ENCODE measurements around the gene MAP2K3. TPM values are rescaled to one million over a fixed set of nuclear protein-coding genes. Genes with fewer than 3 reads are reported as not detected.

MAP2K3 gene
- total and polyA plus RNA-seq, 2 of the 8 experiments (the other 6 are each of a cell fraction or from before 2014, with no cell fraction given): 16.9 to 33.5 TPM

GRCh38 chr17:21295036-21295952, 10.8 kb downstream of the MAP2K3 start:
- Histone ChIP-seq H2BK20ac (ENCODE audit: low read length) (no peak overlapping the region), H2BK120ac (replicated peaks; ENCODE audit: low read depth, low read length) (no peak overlapping the region), H3K4me3 (ENCODE audit: extremely low read depth in 1 of 4, insufficient read depth in 2 of 4, low read depth in 3 of 4, low read length in 4 of 4) (no peak overlapping the region), H3K4ac (replicated peaks; ENCODE audit: insufficient read length, low read depth, low read length) (no peak overlapping the region), H2BK5ac (ENCODE audit: low read depth, low read length) (peak overlapping the region; percentile 3; the same call in 1 of the 2 replicates), H3K18ac (ENCODE audit: extremely low read depth, low read length) (no peak overlapping the region), H3K4me2 (ENCODE audit: insufficient read depth in 1 of 2, low read depth in 2 of 2, low read length in 2 of 2) (no peak overlapping the region), H2AFZ (ENCODE audit: low read length) (no peak overlapping the region), H3K36me3 (ENCODE audit: control insufficient read depth in 2 of 4, insufficient read depth in 4 of 4, low read length in 3 of 4) (no peaks in the 10 kb centered on the region; a peak in 1 of 8 replicates), H3K9ac (replicated peaks in 1 of 4; ENCODE audit: extremely low read depth in 1 of 4, low read depth in 3 of 4, low read length in 3 of 4) (no peak overlapping the region), H4K20me1 (replicated peaks in 1 of 2; ENCODE audit: control insufficient read depth in 1 of 2, insufficient read depth in 2 of 2, low read length in 2 of 2) (peaks cover 0 to 2% of the 10 kb centered on the region in 2 experiments), H2AK5ac (ENCODE audit: low read depth, low read length) (no peak overlapping the region), H3K79me1 (ENCODE audit: low read depth, low read length) (peaks cover 9% of the 10 kb centered on the region), H3K79me2 (ENCODE audit: control insufficient read depth in 1 of 2, insufficient read depth in 2 of 2, low read length in 2 of 2) (0 out of 4 replicates have a peak, but pooled peaks cover 0 to 3% of the 10 kb centered on the region in 2 experiments), H4K5ac (ENCODE audit: insufficient read length, low read depth, low read length) (no peak overlapping the region), H2BK12ac (ENCODE audit: low read depth, low read length) (no peak overlapping the region), H3K27ac (ENCODE audit: low read depth, low read length) (no peak overlapping the region), H3K9me3 (ENCODE audit: insufficient read depth in 2 of 2, low read depth in 1 of 2, low read length in 1 of 2) (peaks cover 34 to 79% of the 10 kb centered on the region in 2 experiments; a peak in 3 of 4 replicates), H3K23me2 (ENCODE audit: low read depth, low read length) (no peaks in the 10 kb centered on the region), H3K27me3 (replicated peaks in 1 of 4; ENCODE audit: control insufficient read depth in 3 of 4, extremely low read depth in 1 of 4, insufficient read depth in 3 of 4, low read length in 3 of 4) (no peaks in the 10 kb centered on the region), H4K91ac (replicated peaks; ENCODE audit: insufficient read length, low read length) (no peak overlapping the region), H3K56ac (replicated peaks; ENCODE audit: insufficient read length, low read depth, low read length) (no peak overlapping the region), H3K14ac (ENCODE audit: insufficient read length) (no peak overlapping the region), H2BK15ac (ENCODE audit: low read length) (no peak overlapping the region; the same call in 1 of the 2 replicates), H3K4me1 (replicated peaks in 1 of 4; ENCODE audit: control insufficient read depth in 3 of 4, insufficient read depth in 4 of 4, low read length in 3 of 4) (no peaks in the 10 kb centered on the region), H4K8ac (ENCODE audit: extremely low read depth, insufficient read depth, low read length) (no peak overlapping the region; the same call in 1 of the 2 replicates), H3K23ac (ENCODE audit: insufficient read length) (no peak overlapping the region)
- POLR2A ChIA-PET (ENCODE audit: partially characterized antibody): interaction anchor here (0.6 to 1.5 kb wide), 2 partner anchors 11 to 15 kb away, joined by 3 to 5 read pairs; no protein-coding TSS in a partner anchor
- CTCF ChIA-PET (ENCODE audit: partially characterized antibody): interaction anchor here (0.6 to 1.0 kb wide), 5 partner anchors 83 to 218 kb away, joined by 3 to 4 read pairs (median 4); no protein-coding TSS in a partner anchor
- FAIRE-seq: no peak
- DNase-seq (ENCODE audit: low read depth in 1 of 2, low spot score in 2 of 2): no peak
- 84% methylated on average over 19 of the region's 19 CpGs; no CpG with 5 or more reads in 1 of the 2 experiments for WGBS, 2 experiments (ENCODE audit: extremely low coverage in 1 of 2, insufficient coverage in 1 of 2, insufficient read length in 1 of 2, insufficient replicate concordance in 2 of 2, low coverage in 1 of 2, low lambda C conversion rate in 2 of 2, missing lambda C conversion rate in 1 of 2)
- TF ChIP-seq RFX5 (IDR thresholded peaks at IDR 0.05; ENCODE audit: borderline replicate concordance, low read depth, low read length): no peak
- TF ChIP-seq BRCA1 (IDR thresholded peaks at IDR 0.05; ENCODE audit: low read depth, low read length): no peak
- no peak for TF ChIP-seq SIRT6 (IDR thresholded peaks at IDR 0.05; ENCODE audit: low read length)
- no peak for TF ChIP-seq BCL11A (IDR thresholded peaks at IDR 0.05; ENCODE audit: low read depth in 2 of 2, low read length in 2 of 2)
- no peak for TF ChIP-seq MAFK (IDR thresholded peaks at IDR 0.05; ENCODE audit: low read depth, low read length)
- TF ChIP-seq CBX8 (IDR thresholded peaks at IDR 0.05; ENCODE audit: borderline replicate concordance, low read depth, low read length): no peak
- no peak for TF ChIP-seq TAF1 (IDR thresholded peaks at IDR 0.05; ENCODE audit: low read depth, low read length)
- no peak for TF ChIP-seq E2F6 (IDR thresholded peaks at IDR 0.05)
- TF ChIP-seq TAF7 (optimal IDR thresholded peaks at IDR 0.05; ENCODE audit: borderline replicate concordance, low read depth, low read length): no peak
- TF ChIP-seq CHD2 (IDR thresholded peaks at IDR 0.05; ENCODE audit: low read length): no peak
- TF ChIP-seq ASH2L (IDR thresholded peaks at IDR 0.05; ENCODE audit: low read length): no peak
- TF ChIP-seq YY1 (IDR thresholded peaks at IDR 0.05; ENCODE audit: low read depth, low read length): no peak
